GM12874 (cell line): Measurements from ENCODE around the gene EPHB3.

ENCODE experiments used
- TF ChIP-seq, protein P1 (sequence below): IDR thresholded peaks from 2 replicates; pipeline ENCODE4 v1.5.1; 2011; ENCODE audit warnings: low read depth, mild to moderate bottlenecking, control low read depth, low read length, moderate library complexity; ENCODE audit not compliant: insufficient read depth

Gene EPHB3

DNA sequence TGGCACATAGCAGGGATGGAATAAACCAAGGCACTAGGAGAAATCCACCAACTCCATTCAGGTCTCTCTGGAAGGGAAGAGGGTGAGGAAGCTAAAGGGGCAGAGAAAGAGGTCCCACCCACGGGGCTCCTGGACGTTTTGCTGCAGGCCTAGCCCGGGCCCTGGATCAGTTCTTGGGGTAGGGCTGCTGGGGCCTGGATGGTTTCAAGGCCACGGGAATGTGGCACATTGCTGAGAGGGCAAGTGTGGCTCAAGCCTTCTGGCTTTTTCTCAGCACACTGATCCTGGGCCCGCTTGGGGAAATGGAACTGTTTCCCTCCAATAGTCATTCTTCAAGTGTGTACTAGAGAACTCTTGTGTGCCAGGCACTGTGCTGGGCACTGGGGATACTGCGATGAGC, 24.0 kb downstream of the EPHB3 start:
- TF ChIP-seq, protein P1, sequence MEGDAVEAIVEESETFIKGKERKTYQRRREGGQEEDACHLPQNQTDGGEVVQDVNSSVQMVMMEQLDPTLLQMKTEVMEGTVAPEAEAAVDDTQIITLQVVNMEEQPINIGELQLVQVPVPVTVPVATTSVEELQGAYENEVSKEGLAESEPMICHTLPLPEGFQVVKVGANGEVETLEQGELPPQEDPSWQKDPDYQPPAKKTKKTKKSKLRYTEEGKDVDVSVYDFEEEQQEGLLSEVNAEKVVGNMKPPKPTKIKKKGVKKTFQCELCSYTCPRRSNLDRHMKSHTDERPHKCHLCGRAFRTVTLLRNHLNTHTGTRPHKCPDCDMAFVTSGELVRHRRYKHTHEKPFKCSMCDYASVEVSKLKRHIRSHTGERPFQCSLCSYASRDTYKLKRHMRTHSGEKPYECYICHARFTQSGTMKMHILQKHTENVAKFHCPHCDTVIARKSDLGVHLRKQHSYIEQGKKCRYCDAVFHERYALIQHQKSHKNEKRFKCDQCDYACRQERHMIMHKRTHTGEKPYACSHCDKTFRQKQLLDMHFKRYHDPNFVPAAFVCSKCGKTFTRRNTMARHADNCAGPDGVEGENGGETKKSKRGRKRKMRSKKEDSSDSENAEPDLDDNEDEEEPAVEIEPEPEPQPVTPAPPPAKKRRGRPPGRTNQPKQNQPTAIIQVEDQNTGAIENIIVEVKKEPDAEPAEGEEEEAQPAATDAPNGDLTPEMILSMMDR, result no peak

DNA sequence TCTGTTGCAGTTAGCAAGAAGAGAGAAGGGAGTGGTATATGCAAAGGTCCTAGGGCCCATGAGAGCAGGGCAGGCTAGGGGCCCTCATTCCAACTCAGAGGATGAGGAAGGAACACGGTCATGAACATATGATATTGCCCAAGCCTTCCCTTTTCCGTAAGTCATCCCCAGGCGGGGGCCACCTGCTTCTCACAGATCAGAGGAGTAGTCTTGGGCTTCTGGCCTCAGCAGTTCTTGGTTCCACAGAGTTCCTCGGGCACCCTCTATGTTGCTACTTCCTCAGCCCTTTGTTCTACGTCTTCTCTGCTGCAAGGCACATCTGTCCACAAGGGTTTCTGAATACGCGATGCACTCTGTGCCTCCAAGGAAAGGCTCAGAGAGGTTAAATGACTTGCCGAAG, 25.3 kb downstream of the EPHB3 start:
- TF ChIP-seq, protein P1, result no peak

- TF ChIP-seq, protein P1, result no peak
These were observed 27.2 kb downstream of the EPHB3 start for GRCh38 chr3:184588776-184589175.

GRCh38 chr3:184590795-184591194, 29.2 kb downstream of the EPHB3 start:
- TF ChIP-seq, protein P1, result no peak

DNA sequence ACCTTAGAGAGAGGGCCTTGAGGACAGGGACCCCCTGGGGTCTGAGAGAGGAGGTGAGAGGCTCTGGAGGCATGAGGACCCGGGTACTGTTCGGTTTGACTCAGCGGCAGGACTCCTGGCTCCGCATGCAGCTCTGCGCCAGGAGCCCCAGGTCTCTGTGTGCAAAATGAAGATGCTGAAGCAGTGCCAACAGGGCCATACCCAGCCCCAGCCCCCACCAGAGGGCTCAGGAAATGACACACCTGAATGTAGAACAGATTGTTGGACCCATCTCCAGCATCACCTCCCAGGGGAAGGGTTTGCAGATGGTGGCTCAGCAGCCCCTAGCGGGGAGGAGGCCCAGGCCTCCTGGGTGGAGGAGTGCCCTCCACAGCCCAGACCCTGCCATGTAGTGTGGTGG, 30.2 kb downstream of the EPHB3 start:
- TF ChIP-seq, protein P1, result no peak

GRCh38 chr3:184592371-184593219, 31.0 kb downstream of the EPHB3 start:
- TF ChIP-seq, protein P1, result no peak

DNA sequence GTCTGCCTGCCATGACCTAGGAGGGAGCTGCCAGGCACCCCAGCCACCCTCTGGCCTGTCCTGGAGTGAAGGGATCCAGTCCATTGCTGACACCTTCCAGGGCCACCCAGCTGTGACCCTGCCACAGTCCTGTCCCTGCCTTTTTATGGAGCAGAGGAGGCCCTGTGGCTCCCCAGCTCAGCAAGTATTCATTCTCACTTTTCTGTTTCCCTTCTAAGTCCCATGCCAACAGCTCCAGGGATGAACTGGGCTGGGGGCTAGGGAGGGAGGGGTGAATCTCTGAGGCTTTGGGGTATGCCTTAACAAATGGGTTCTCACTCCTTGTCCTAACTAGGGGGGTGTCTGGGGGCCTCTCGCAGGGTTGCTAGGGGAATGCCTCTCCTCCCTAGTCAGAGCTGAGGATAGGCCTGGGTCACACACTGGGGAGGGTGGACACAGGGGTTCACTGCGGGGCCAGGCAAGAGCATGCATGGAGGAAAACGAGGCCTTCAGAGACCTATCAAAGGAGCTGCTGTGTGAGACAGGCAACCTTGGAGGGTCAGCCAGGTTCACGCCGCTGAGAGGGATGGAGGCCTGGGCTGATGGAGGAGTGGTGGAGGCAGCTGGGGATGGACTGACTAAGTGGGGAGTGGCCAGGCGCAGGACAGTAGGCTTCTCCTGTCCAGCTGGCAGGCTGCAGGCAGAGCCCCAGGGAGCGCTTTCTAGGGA, 31.8 kb downstream of the EPHB3 start:
- TF ChIP-seq, protein P1, result no peak
